Liver (tissue), 9 donors: ENCODE data around the gene MLLT3. TPM values are rescaled to one million over a fixed set of nuclear protein-coding genes. Genes with fewer than 3 reads are reported as not detected.

ENCODE experiments used
- DNase-seq: peaks from one replicate; pipeline ENCODE4 v3.0.0-alpha.2; 2017; ENCODE audit warnings: low spot score
- H3K27ac ChIP-seq, 2 donors: one replicate each; pipeline ENCODE4 v1.7.0; 2013; ENCODE audit warnings: inconsistent platforms in 2 of 2, low read length in 2 of 2, control low read depth in 1 of 2, low read depth in 1 of 2, mild to moderate bottlenecking in 1 of 2
- H3K27me3 ChIP-seq, 4 donors: one replicate each; pipeline versions ENCODE4 v1.6.1 to v1.7.0; 2013; ENCODE audit warnings: low read length in 3 of 4, inconsistent platforms in 1 of 4, mild to moderate bottlenecking in 1 of 4, moderate library complexity in 1 of 4; ENCODE audit not compliant: control insufficient read depth in 4 of 4, insufficient read depth in 4 of 4
- H3K36me3 ChIP-seq, 4 donors: one replicate each; pipeline versions ENCODE4 v1.6.1 to v1.7.0; 2013; ENCODE audit warnings: low read length in 3 of 4, mild to moderate bottlenecking in 3 of 4, low read depth in 1 of 4, moderate library complexity in 1 of 4; ENCODE audit not compliant: control insufficient read depth in 4 of 4, insufficient read depth in 3 of 4
- H3K4me1 ChIP-seq, 4 donors: one replicate each; pipeline versions ENCODE4 v1.6.1 to v1.7.0; 2013; ENCODE audit warnings: low read length in 3 of 4, mild to moderate bottlenecking in 3 of 4, moderate library complexity in 1 of 4; ENCODE audit not compliant: control insufficient read depth in 4 of 4, insufficient read depth in 4 of 4
- H3K4me3 ChIP-seq, 3 donors: one replicate each; pipeline versions ENCODE4 v1.6.1 to v1.7.0; 2013; ENCODE audit warnings: low read length in 3 of 3, control low read depth in 1 of 3, low read depth in 1 of 3, mild to moderate bottlenecking in 1 of 3
- H3K9ac ChIP-seq, 2 donors: one replicate each; pipeline ENCODE4 v1.7.0; 2013; ENCODE audit warnings: low read length in 2 of 2, mild to moderate bottlenecking in 2 of 2, moderate library complexity in 2 of 2, control low read depth in 1 of 2, low read depth in 1 of 2
- H3K9me3 ChIP-seq, 4 donors: one replicate each; pipeline versions ENCODE4 v1.6.1 to v1.7.0; 2013; ENCODE audit warnings: low read length in 3 of 4; ENCODE audit not compliant: control insufficient read depth in 4 of 4
- EGR1 ChIP-seq, 2 donors: IDR thresholded peaks; 2 replicates each; pipeline ENCODE4 v1.6.1; 2016 to 2018; ENCODE audit warnings: antibody characterized with exemption in 2 of 2, low read depth in 2 of 2
- FOXA1 ChIP-seq: IDR thresholded peaks from 2 replicates; pipeline ENCODE4 v1.6.1; 2016; ENCODE audit warnings: antibody characterized with exemption
- FOXA2 ChIP-seq: IDR thresholded peaks from 2 replicates; pipeline ENCODE4 v1.6.1; 2016; ENCODE audit warnings: antibody characterized with exemption
- GABPA ChIP-seq, 2 donors: IDR thresholded peaks in 1 of 2; conservative IDR thresholded peaks in 1 of 2; 2 replicates each; pipeline ENCODE4 v1.6.1; 2016; ENCODE audit warnings: antibody characterized with exemption in 2 of 2, mild to moderate bottlenecking in 1 of 2, moderate library complexity in 1 of 2
- HNF4A ChIP-seq, 2 donors: conservative IDR thresholded peaks; 2 replicates each; pipeline ENCODE4 v1.6.1; 2016; ENCODE audit warnings: antibody characterized with exemption in 2 of 2, mild to moderate bottlenecking in 2 of 2
- HNF4G ChIP-seq: IDR thresholded peaks from 2 replicates; pipeline ENCODE4 v1.6.1; 2016; ENCODE audit warnings: antibody characterized with exemption
- JUND ChIP-seq, 2 donors: IDR thresholded peaks; 2 replicates each; pipeline ENCODE4 v1.6.1; 2016; ENCODE audit warnings: antibody characterized with exemption in 2 of 2
- NR2F2 ChIP-seq: IDR thresholded peaks from 2 replicates; pipeline ENCODE4 v1.6.1; 2016; ENCODE audit warnings: antibody characterized with exemption
- RAD21 ChIP-seq, 2 donors: IDR thresholded peaks; 2 replicates each; pipeline ENCODE4 v1.6.1; 2016; ENCODE audit warnings: antibody characterized with exemption in 2 of 2, mild to moderate bottlenecking in 2 of 2
- RXRA ChIP-seq, 2 donors: IDR thresholded peaks; 2 replicates each; pipeline ENCODE4 v1.6.1; 2017 to 2018; ENCODE audit warnings: antibody characterized with exemption in 2 of 2, mild to moderate bottlenecking in 1 of 2
- SP1 ChIP-seq: IDR thresholded peaks from 2 replicates; pipeline ENCODE4 v1.6.1; 2018; ENCODE audit warnings: antibody characterized with exemption, mild to moderate bottlenecking
- TAF1 ChIP-seq: conservative IDR thresholded peaks from 2 replicates; pipeline ENCODE4 v1.6.1; 2016; ENCODE audit warnings: antibody characterized with exemption, mild to moderate bottlenecking
- YY1 ChIP-seq: IDR thresholded peaks from 2 replicates; pipeline ENCODE4 v1.6.1; 2016; ENCODE audit warnings: antibody characterized with exemption, mild to moderate bottlenecking
- WGBS: extraction: QIAGEN DNeasy Blood & Tissue Kit; methylation state at CpG from one replicate; pipeline ENCODE4 v1.1.7; 2013; 5-methylcytosine and 5-hydroxymethylcytosine counted together
- polyA plus RNA-seq, 2 donors: library from polyadenylated mRNA; stranded (reverse) in 1 of 2; unstranded in 1 of 2; fragments of 200-250 nt in 1 of 2; fragments of >200 nt in 1 of 2; fragmentation: Nextera tagmentation in 1 of 2; extraction: Ambion mirVana in 1 of 2; gene quantifications; one replicate each; pipeline versions ENCODE4 v1.2.1 to v1.2.3, GENCODE V29; 2013 to 2015
- total RNA-seq, 2 donors: library from RNA; depleted of rRNA; stranded (reverse); fragments of >200 nt; gene quantifications; one replicate each; pipeline ENCODE4 v1.2.3, GENCODE V29; 2014
- TF ChIP-seq, protein P1 (sequence below): IDR thresholded peaks from 2 replicates; pipeline ENCODE4 v1.6.1; 2016; ENCODE audit warnings: antibody characterized with exemption
- TF ChIP-seq, protein P2 (sequence below): IDR thresholded peaks from 2 replicates; pipeline ENCODE4 v1.6.1; 2016; ENCODE audit warnings: antibody characterized with exemption
- TF ChIP-seq, protein P3 (sequence below): IDR thresholded peaks from 2 replicates; pipeline ENCODE4 v1.6.1; 2016; ENCODE audit warnings: antibody characterized with exemption
- TF ChIP-seq, protein P4 (sequence below): IDR thresholded peaks from 2 replicates; pipeline ENCODE4 v1.6.1; 2016; ENCODE audit warnings: antibody characterized with exemption, mild to moderate bottlenecking
- donor health status: healthy.
- donor health status: healthy.
- donor health status: healthy.
- donor health status: healthy.
- donor health status: healthy.

The MLLT3 gene
- total and polyA plus RNA-seq, 4 donors: 0.79 to 25.5 (median 1.3) TPM

DNA sequence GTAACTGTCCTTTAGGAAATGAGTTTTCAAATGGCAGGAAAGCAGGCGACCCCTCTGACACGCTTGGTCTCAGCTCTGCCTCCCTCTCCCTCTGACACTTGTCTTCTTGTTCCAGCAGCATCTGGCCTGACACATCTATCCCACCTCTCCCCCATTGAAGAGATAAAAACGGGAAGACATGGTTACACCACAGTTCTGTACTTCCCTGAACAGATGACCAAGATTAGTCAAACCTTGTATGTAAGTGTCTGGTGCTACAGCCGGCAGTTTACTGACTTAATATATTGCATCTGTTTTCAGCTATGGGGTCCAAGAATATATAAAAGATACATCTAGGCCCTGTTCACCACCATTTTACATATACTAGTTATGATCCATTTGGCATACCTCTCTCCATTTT, 29.6 kb upstream of the MLLT3 start:
- Histone ChIP-seq H3K9ac (no peak overlapping the region), H3K9me3 (no peaks in the 10 kb centered on the region), H3K4me1 (no peaks in the 10 kb centered on the region), H3K36me3 (no peaks in the 10 kb centered on the region), H3K27me3 (peaks cover 0 to 3% (median 0%) of the 10 kb centered on the region in 4 donors), H3K27ac (no peak overlapping the region), H3K4me3 (no peak overlapping the region)
- no peak for DNase-seq
- WGBS: 76% methylated on average over 4 of the region's 4 CpGs
- TF ChIP-seq GABPA (IDR thresholded peaks at IDR 0.05 in 1 of 2, conservative IDR thresholded peaks at IDR 0.05 in 1 of 2) (no peak), NR2F2 (no peak), RAD21 (IDR thresholded peaks at IDR 0.05) (no peak), HNF4G (no peak), JUND (IDR thresholded peaks at IDR 0.05) (no peak), SP1 (no peak), RXRA (IDR thresholded peaks at IDR 0.05) (no peak), HNF4A (conservative IDR thresholded peaks at IDR 0.05) (no peak), TAF1 (no peak), EGR1 (IDR thresholded peaks at IDR 0.05; ENCODE audit: low read depth in 2 of 2) (no peak), FOXA1 (no peak)
- TF ChIP-seq, protein P1, sequence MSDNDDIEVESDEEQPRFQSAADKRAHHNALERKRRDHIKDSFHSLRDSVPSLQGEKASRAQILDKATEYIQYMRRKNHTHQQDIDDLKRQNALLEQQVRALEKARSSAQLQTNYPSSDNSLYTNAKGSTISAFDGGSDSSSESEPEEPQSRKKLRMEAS: no peak
- TF ChIP-seq, protein P2, sequence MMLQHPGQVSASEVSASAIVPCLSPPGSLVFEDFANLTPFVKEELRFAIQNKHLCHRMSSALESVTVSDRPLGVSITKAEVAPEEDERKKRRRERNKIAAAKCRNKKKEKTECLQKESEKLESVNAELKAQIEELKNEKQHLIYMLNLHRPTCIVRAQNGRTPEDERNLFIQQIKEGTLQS: no peak
- TF ChIP-seq, protein P3, sequence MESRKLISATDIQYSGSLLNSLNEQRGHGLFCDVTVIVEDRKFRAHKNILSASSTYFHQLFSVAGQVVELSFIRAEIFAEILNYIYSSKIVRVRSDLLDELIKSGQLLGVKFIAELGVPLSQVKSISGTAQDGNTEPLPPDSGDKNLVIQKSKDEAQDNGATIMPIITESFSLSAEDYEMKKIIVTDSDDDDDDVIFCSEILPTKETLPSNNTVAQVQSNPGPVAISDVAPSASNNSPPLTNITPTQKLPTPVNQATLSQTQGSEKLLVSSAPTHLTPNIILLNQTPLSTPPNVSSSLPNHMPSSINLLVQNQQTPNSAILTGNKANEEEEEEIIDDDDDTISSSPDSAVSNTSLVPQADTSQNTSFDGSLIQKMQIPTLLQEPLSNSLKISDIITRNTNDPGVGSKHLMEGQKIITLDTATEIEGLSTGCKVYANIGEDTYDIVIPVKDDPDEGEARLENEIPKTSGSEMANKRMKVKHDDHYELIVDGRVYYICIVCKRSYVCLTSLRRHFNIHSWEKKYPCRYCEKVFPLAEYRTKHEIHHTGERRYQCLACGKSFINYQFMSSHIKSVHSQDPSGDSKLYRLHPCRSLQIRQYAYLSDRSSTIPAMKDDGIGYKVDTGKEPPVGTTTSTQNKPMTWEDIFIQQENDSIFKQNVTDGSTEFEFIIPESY: no peak

DNA sequence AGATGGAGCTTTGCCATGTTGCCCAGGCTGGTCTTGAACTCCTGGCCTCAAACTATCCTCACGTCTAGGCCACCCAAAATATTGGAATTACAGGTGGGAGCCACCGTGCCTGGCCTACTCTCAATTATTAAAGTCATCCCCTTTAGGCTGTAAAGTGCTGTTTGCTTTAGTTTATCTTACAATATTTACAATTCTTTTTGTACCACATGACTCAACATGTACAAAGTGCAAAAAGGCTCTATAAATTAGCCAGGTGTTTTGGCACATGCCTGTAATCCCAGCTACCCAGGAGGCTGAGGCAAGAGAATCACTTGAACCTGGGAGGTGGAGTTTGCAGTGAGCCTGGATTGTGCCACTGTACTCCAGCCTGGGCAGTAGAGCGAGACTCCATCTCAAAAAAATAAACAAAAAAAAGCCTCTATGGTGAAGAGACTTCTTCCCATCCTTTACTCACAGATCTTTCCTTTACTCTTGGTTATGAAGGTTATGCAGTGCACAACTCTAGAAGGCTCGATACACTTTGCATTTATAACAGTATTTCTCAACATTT, 28.5 kb upstream of the MLLT3 start:
- DNase-seq: no peak
- H3K9ac ChIP-seq: no peak overlapping the region
- no peaks in the 10 kb centered on the region for H3K4me1 ChIP-seq
- H3K36me3 ChIP-seq: no peaks in the 10 kb centered on the region
- no peaks in the 10 kb centered on the region for H3K9me3 ChIP-seq
- no peak overlapping the region for H3K4me3 ChIP-seq
- TF ChIP-seq HNF4G (no peak), HNF4A (conservative IDR thresholded peaks at IDR 0.05) (peak in 1 of 2 donors; percentile 14)
- no peak overlapping the region for H3K27ac ChIP-seq
- H3K27me3 ChIP-seq: peaks cover 0 to 3% (median 0%) of the 10 kb centered on the region in 4 donors
- 69% methylated on average over 4 of the region's 4 CpGs for WGBS

DNA sequence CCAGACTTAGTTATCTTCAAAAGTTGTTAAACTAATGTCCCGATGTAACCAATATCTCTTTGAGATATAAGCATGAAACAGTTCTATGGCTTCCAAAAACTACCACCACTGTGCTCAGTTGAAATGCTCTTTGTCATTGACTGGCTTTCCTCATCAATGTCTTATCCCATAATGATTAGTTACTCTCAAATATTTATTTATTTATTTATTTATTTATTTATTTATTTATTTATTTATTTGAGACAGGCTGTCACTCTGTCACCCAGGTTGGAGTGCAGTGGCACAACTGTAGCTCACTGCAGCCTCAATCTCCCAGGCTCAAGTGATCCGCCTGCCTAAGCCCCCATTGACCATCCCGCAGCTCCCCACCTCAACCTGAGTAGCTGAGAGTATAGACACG, 28.0 kb upstream of the MLLT3 start:
- 92% methylated on average over 4 of the region's 4 CpGs for WGBS
- no peak overlapping the region for H3K4me3 ChIP-seq

More for the DNA sequence above, 28.0 kb upstream of the MLLT3 start:
- DNase-seq: no peak
- Histone ChIP-seq H3K27ac (no peak overlapping the region), H3K4me1 (no peaks in the 10 kb centered on the region), H3K27me3 (peaks cover 0 to 3% (median 0%) of the 10 kb centered on the region in 4 donors), H3K9ac (no peak overlapping the region), H3K9me3 (no peaks in the 10 kb centered on the region), H3K36me3 (no peaks in the 10 kb centered on the region)
- TF ChIP-seq FOXA1 (no peak), RAD21 (IDR thresholded peaks at IDR 0.05) (no peak), YY1 (no peak), SP1 (no peak), TAF1 (no peak), GABPA (IDR thresholded peaks at IDR 0.05 in 1 of 2, conservative IDR thresholded peaks at IDR 0.05 in 1 of 2) (no peak), FOXA2 (no peak)
- TF ChIP-seq, protein P2: no peak
- TF ChIP-seq, protein P4, sequence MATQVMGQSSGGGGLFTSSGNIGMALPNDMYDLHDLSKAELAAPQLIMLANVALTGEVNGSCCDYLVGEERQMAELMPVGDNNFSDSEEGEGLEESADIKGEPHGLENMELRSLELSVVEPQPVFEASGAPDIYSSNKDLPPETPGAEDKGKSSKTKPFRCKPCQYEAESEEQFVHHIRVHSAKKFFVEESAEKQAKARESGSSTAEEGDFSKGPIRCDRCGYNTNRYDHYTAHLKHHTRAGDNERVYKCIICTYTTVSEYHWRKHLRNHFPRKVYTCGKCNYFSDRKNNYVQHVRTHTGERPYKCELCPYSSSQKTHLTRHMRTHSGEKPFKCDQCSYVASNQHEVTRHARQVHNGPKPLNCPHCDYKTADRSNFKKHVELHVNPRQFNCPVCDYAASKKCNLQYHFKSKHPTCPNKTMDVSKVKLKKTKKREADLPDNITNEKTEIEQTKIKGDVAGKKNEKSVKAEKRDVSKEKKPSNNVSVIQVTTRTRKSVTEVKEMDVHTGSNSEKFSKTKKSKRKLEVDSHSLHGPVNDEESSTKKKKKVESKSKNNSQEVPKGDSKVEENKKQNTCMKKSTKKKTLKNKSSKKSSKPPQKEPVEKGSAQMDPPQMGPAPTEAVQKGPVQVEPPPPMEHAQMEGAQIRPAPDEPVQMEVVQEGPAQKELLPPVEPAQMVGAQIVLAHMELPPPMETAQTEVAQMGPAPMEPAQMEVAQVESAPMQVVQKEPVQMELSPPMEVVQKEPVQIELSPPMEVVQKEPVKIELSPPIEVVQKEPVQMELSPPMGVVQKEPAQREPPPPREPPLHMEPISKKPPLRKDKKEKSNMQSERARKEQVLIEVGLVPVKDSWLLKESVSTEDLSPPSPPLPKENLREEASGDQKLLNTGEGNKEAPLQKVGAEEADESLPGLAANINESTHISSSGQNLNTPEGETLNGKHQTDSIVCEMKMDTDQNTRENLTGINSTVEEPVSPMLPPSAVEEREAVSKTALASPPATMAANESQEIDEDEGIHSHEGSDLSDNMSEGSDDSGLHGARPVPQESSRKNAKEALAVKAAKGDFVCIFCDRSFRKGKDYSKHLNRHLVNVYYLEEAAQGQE: no peak
